Neutrophil (primary cell): ENCODE results near the gene SLC25A24.

Experiments used
- H3K27ac ChIP-seq: fragments of 200-600 bp; sonication (generic); 2 replicates; pipeline ENCODE4 v1.5.1; 2016; ENCODE audit warnings: mild to moderate bottlenecking, moderate library complexity
- H3K27me3 ChIP-seq: fragments of 200-600 bp; sonication (generic); 2 replicates; pipeline ENCODE4 v1.6.0; 2016; ENCODE audit warnings: mild to moderate bottlenecking
- H3K36me3 ChIP-seq: fragments of 200-600 bp; sonication (generic); 2 replicates; pipeline ENCODE4 v1.5.1; 2017
- H3K4me1 ChIP-seq, 2 experiments: fragments of 200-600 bp in 1 of 2; sonication (generic) in 1 of 2; 1 replicate in 1 of 2; 2 replicates in 1 of 2; pipeline versions ENCODE4 v1.5.1 to v1.6.1; 2013 to 2016; ENCODE audit warnings: low read depth in 1 of 2, low read length in 1 of 2, mild to moderate bottlenecking in 1 of 2, moderate library complexity in 1 of 2; ENCODE audit not compliant: control insufficient read depth in 1 of 2, insufficient read depth in 1 of 2
- H3K4me3 ChIP-seq, 2 experiments: fragments of 200-600 bp in 1 of 2; sonication (generic) in 1 of 2; 1 replicate in 1 of 2; 2 replicates in 1 of 2; pipeline ENCODE4 v1.5.1; 2013 to 2016; ENCODE audit warnings: low read depth in 1 of 2, low read length in 1 of 2, mild to moderate bottlenecking in 1 of 2, moderate library complexity in 1 of 2
- H3K9me3 ChIP-seq: fragments of 200-600 bp; sonication (generic); 2 replicates; pipeline ENCODE4 v1.5.1; 2016
- CTCF ChIP-seq: fragments of 200-600 bp; sonication (generic); IDR thresholded peaks from 2 replicates; pipeline ENCODE4 v1.5.1; 2016; ENCODE audit warnings: antibody characterized with exemption

The SLC25A24 gene

GRCh38 chr1:108084866-108085477, 115.2 kb downstream of the SLC25A24 start:
- H3K27ac ChIP-seq: no peak overlapping the region
- H3K36me3 ChIP-seq: no peaks in the 10 kb centered on the region
- H3K9me3 ChIP-seq: no peaks in the 10 kb centered on the region
- peaks cover 7% of the 10 kb centered on the region in 2 experiments for H3K4me1 ChIP-seq
- no peaks in the 10 kb centered on the region for H3K27me3 ChIP-seq
- TF ChIP-seq CTCF: no peak
- H3K4me3 ChIP-seq: no peak overlapping the region
